NCI-H2171 (cell line): Measurements from ENCODE around the gene MRPL10.
A peak's percentile ranks its signal among the peaks of the same experiment; 100 is the strongest.

Experiments
- DNase-seq: peaks from one replicate; lab custom pipeline; 2025; lab: John Stamatoyannopoulos, UW

MRPL10 gene

GRCh38 chr17:47831003-47831933 is at the start of gene MRPL10, which contains the start of gene LRRC46:
TSS of gene MRPL10 (minus strand) at chr17:47831541. CDS start at chr17:47831511, 30 bp downstream.
TSS of gene LRRC46 (plus strand) at chr17:47831670. CDS start at chr17:47831990, 320 bp downstream.
- peak; percentile 90 for DNase-seq

DNA sequence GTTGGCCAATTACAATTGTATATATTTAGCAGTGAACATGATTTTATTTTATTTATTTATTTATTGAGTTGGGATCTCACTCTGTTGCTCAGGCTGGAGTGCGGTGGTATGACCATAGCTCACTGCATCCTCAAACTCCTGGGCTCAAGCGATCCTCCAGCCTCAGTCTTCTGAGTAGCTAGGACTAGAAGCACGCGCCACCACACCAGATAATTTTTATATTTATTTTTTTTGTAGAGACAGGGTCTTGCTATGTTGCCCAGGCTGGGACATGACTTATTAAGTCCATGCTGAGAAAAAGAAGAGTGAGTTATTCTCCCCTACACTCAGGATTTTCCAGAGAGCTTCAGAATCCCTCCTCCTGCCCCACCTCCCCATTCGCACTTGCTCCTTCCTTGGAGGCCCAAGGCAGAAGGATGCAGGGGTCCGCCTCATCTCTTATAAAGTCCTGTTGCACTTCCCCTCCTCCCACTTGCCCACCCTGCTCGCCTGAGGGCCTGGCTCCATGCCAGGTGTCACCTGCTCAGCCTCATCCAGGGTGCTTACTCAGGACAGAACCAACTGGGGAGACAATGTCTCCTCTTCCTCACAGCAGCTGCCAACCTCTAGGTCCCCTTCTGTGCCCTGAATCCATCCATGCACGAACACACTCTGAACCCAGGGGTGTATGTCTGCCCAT is 48.6 kb upstream of the MRPL10 start:
- DNase-seq = no peak

DNA sequence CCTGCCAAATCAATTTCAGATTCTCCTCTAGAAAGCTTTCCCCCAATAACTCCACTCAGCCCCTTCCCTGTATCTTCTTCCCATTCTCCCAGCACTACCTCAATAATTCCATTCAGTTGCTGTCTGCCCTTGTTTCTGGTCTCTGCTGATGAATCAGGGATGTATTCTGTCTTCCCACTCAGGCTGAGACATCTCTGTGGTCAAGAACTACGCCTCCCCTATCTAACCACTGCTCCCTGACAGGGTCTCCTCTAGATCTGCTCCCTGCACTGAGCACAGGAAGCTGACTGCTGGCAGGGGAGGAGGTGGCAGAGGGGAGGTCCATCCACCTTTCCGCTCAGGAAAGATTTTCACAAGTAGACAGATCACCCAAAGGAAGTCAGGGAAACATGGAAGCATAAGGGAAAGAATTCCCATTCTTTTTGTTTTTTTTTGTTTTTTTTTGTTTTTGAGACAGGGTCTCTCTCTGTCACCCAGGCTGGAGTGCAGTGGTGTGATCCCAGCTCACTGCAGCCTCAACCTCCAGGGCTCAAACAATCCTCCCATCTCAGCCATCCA is 47.8 kb upstream of the MRPL10 start:
- DNase-seq = no peak

- no peak for DNase-seq
These were observed 47.1 kb upstream of the MRPL10 start for GRCh38 chr17:47878203-47879027.

- no peak for DNase-seq
These were observed 46.2 kb upstream of the MRPL10 start for GRCh38 chr17:47877368-47878034.

DNA sequence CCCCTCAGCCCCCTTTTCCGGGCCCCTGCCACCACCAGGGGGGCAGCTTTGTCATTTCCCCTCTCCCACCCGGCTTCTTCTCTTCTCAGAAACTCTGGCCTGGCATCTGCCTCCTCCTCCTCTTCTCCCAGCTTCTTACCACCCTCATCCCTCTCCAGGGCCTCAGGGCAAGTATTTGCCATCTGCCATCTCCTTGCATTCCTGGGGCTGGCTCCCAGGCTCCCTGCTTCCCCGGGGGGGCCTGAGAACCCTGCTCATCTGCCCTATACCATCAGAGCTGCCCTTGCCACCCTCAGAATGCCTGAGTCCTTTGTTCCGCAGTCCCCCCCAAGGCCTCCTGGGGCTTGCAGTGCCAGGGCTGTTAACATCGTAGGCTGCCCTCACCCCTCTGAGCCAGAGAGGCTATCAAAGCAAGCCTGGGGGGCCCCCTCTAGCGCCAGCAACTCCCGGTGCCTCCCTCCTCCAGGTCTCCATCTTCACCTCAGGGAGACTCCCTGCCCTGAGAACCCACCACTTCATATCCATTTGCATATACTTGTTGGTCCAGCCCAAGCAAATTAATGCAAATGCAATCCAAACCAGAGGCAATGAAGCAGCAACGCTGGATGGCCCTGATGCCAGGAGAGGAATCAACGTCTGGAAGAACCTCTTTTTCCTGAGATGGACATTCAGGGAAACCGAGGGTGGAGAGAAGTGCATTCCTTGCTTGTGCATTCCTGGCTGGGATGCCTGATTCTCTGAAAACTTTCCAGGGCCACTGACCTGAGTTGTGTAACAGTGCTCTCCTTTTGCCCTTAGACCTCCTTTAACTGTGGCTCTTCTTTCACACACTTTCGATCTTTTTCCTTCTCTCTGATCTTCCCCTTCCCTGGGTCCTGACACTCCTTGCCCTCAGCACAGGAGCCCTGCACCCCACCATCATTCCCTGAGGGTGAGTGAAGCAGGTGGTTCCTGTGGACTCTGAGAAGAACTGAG is 44.0 kb upstream of the MRPL10 start:
- DNase-seq = no peak

- DNase-seq = no peak
These were observed 42.1 kb upstream of the MRPL10 start for GRCh38 chr17:47873200-47874090.

DNA sequence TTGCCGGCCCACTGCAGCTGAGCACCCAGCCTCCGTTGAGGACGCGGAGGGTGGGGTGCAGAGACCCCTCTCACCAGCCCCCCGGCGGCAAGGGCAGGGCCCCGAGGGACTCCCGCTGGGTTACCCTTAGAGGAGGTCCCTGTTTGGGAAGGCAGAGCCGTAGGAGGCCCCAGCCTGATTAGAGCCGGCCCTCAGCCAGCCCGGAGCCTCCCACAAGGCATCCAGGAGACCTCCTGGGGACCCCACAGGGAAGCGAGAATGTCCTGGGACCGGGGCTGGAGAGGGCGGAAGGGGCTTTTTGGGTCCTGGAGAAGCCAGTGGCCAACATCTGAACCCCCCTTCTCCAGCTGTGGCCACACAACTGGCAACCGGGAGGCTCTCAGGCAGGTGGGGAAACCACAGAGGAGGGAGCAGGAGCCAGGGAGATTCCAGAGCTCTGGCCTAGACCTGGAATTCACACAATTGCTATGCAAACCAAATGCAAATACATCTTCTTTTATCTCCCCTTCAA is 41.4 kb upstream of the MRPL10 start:
- DNase-seq = no peak

DNA sequence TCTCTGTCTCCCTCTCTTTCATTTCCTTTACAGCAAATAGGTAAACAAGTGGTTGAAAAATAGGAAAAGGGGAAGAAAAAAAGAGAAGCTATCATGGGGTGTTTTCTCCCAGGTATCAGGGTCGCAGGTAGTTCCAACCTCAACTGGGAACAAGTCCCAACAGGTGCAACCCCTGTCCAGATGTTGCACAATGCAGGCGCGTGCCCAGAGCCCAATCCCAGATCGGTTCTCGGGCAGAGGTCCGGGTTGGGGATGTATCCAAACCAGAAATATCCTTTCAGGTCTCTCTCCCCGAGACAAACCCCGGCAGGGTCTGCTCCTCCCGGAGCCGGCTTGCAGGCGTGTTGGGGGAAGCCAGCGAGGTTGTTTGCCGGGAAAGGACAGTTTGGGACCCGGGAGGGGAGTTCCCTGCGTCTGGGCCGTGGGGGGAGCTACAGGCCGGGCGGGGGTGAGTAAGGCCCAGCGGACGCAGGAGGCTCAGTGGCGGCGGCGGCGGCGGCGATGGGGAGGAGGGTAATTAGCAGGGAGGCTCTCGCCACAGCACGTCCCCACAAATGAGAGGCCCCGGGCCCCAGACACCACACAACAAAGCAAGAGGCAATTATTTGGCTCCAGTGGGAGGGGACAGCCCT is 40.8 kb upstream of the MRPL10 start:
- DNase-seq = no peak

DNA sequence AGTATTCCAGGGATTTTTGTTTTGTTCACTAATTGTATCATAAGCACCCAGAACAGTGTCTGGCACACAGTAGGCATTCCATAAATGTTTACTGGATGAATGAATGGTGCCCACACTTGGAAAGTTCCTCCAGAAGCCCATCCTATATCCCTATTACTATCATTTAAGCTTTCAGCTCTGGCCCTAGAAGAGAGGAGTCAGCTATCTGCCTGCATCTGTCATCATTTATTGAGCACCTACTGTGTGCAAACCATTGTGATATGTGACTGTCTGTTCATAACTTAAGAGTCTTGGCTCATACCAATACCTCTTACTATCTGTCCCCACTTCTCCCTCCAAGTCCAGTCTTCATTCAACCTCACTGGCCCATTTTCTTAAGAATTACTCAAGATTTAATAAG is 39.7 kb upstream of the MRPL10 start:
- no peak for DNase-seq

DNA sequence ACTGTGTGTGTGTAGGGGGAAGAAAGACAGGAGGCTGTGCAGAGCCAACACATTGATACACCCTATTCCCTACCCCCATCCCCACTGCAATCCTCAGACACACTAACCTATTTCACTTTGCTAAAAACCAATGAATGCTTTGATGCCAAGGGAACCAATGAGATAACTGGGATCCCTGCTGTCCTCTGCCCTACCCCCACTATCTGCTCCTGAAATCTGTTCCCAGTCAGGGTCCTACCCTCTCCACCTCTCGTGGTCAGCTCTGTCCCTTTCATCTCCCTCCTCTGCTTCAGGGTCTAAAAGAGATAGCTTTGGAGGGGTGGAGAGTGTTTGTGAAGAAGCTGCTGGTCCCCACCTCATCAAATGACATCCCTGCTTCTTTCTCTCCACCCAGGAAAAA is 38.7 kb upstream of the MRPL10 start:
- no peak for DNase-seq

DNA sequence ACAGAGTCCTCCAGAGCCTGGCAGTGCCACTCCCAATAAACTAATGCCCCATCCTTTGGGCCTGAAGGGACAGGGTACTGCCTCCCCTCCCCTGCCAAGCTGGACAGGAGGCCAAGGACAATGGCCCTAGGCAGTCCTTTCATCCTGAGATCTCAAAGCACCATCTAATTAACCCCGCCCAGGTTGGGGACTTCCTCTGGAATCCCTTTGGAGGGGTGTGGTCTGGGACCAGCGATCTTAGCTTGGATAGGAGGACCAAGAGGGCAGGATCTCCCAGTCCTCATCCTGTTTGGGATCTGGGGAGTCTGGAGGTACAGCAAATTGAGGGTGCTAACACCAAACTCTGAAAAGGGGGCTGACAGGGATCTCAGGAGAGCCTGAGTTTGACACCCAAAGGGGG is 37.8 kb upstream of the MRPL10 start:
- no peak for DNase-seq

- no peak for DNase-seq
These were observed 36.6 kb upstream of the MRPL10 start for GRCh38 chr17:47867813-47868533.

- no peak for DNase-seq
These were observed 35.6 kb upstream of the MRPL10 start for GRCh38 chr17:47866941-47867340.

DNA sequence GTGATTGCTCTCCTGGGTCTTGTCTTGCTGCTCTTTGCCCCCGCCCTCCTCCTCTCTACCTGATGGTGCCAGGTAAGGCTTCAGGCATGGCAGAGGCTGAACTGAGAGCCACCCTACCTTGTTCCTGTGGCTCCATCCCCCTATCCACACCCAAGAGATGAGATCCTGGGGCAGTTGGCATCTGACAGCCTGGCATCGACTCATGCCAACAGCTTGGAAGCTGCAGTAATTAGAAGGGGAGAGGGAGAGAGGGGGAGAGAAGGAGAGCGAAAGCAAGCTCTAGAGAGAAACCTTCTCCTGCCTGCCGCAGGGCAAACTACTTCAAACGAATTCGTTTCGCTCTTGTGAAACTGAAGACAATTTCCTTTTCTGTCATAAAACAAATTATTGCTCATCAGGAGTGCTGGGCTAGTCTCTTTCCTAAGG is 33.5 kb upstream of the MRPL10 start:
- no peak for DNase-seq

DNA sequence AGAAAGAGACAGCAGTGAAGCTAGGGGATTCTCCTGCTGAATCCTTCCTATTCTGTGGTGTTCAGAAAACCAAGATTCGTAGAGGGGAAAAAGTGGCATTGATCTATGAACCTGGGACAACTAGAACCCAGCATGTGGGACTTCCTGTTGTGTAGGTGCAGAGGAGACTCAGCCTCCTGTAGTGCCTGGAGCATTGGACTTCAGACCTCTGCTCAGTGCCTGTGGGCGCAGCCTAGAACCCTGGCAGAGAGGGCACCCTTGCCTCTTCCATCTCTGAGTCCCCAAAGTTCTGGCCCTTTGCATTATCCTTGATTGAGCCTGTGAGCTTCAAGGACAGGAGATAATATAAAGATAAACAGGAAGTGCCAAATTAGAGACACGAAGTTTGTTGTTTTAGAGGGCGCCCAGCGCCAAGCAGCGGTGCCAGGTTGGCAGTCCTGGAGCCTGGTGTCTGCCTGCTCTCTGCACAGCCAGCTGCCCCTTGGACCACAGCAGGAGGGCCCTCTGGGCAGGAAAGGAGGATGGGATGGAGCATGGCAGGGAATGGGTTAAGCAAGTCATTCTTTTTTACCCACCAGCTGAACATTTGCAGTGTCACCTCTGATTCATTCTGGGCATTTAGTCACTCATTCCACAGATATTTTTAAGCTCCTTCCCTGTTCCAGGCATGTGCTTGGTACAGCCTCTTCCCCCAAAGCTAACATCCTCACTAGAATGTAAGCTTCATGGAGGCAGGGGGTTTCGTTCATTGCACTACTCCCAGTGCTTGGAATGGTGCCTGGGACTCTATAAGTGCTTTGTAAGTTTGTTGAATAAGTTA is 31.5 kb upstream of the MRPL10 start:
- no peak for DNase-seq

DNA sequence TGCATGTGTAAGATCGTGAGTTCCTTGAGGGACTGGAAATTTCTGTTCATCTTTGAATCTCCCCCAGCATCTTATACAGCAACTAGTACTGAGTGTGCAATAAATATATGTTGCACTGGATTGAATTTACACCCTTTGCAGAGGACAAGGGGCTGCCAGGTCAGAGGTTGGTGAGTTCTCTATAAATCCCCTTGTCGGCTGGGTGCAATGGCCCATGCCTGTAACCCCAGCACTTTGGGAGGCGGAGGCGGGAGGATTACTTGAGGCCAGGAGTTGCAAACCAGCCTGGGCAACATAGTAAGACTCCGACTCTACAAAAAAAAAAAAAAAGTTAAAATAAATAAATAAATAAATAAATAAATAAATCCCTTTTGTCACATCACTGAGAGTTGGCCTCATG is 29.0 kb upstream of the MRPL10 start:
- DNase-seq = no peak
